ENCODE results near the gene CDH23. TPM values are rescaled to one million over a fixed set of nuclear protein-coding genes. Genes with fewer than 3 reads are reported as not detected.

The CDH23 gene
- total RNA-seq, 1 donor from 2014 or later: 0.29 TPM

GRCh38 chr10:71632200-71632820 is 235.6 kb downstream of the CDH23 start:
- no peak for TF ChIP-seq CTCF (IDR thresholded peaks at IDR 0.05)
- CTCF ChIA-PET: interaction anchor here (0.5 kb wide), 1 partner anchor 87 kb away, joined by 3 read pairs; no protein-coding TSS in a partner anchor
- intact Hi-C loops (cut with micrococcal nuclease): no loop called here
- no peaks in the 10 kb centered on the region for H3K9me3 Mint-ChIP-seq
- no peaks in the 10 kb centered on the region for H3K4me1 Mint-ChIP-seq
- no peak overlapping the region for H3K4me3 Mint-ChIP-seq
- H3K27me3 Mint-ChIP-seq: peaks cover 20% of the 10 kb centered on the region
- ATAC-seq (ENCODE audit: low read depth): no peak
- H3K27ac Mint-ChIP-seq: no peak overlapping the region
- H3K36me3 Mint-ChIP-seq (ENCODE audit: low read depth): no peaks in the 10 kb centered on the region
- no peak for DNase-seq
- POLR2A ChIA-PET: no interaction called here

GRCh38 chr10:71632896-71633600 is 236.3 kb downstream of the CDH23 start:
- H3K9me3 Mint-ChIP-seq: no peaks in the 10 kb centered on the region
- ATAC-seq (ENCODE audit: low read depth): no peak
- TF ChIP-seq CTCF (IDR thresholded peaks at IDR 0.05): no peak
- H3K4me1 Mint-ChIP-seq: peaks cover 3% of the 10 kb centered on the region
- no peak overlapping the region for H3K27ac Mint-ChIP-seq
- peaks cover 20% of the 10 kb centered on the region for H3K27me3 Mint-ChIP-seq
- no peaks in the 10 kb centered on the region for H3K36me3 Mint-ChIP-seq (ENCODE audit: low read depth)
- no peak for DNase-seq
- ChIA-PET CTCF (interaction anchor here (0.5 kb wide), 1 partner anchor 86 kb away, joined by 3 read pairs; no protein-coding TSS in a partner anchor), POLR2A (no interaction called here)
- intact Hi-C loops (cut with micrococcal nuclease): no loop called here
- H3K4me3 Mint-ChIP-seq: no peak overlapping the region

GRCh38 chr10:71633920-71634319 is 237.2 kb downstream of the CDH23 start:
- Mint-ChIP-seq H3K4me3 (no peak overlapping the region), H3K27ac (no peak overlapping the region), H3K36me3 (ENCODE audit: low read depth) (no peaks in the 10 kb centered on the region), H3K27me3 (peaks cover 18% of the 10 kb centered on the region), H3K4me1 (peaks cover 9% of the 10 kb centered on the region), H3K9me3 (no peaks in the 10 kb centered on the region)
- CTCF ChIA-PET: no interaction called here
- ATAC-seq (ENCODE audit: low read depth) (no peak), DNase-seq (no peak)
- POLR2A ChIA-PET: no interaction called here
- intact Hi-C loops (cut with micrococcal nuclease): no loop called here
- no peak for TF ChIP-seq CTCF (IDR thresholded peaks at IDR 0.05)

GRCh38 chr10:71634531-71635164 is 237.9 kb downstream of the CDH23 start:
- TF ChIP-seq CTCF (IDR thresholded peaks at IDR 0.05): no peak
- Mint-ChIP-seq H3K27me3 (peaks cover 13% of the 10 kb centered on the region), H3K36me3 (ENCODE audit: low read depth) (no peaks in the 10 kb centered on the region), H3K27ac (no peak overlapping the region), H3K4me1 (peaks cover 9% of the 10 kb centered on the region), H3K9me3 (no peaks in the 10 kb centered on the region), H3K4me3 (no peak overlapping the region)
- DNase-seq: no peak
- ChIA-PET CTCF (no interaction called here), POLR2A (no interaction called here)
- no peak for ATAC-seq (ENCODE audit: low read depth)
- intact Hi-C loops (cut with micrococcal nuclease): no loop called here

GRCh38 chr10:71635251-71635866 is 238.6 kb downstream of the CDH23 start:
- CTCF ChIA-PET: no interaction called here
- no peak for ATAC-seq (ENCODE audit: low read depth)
- Mint-ChIP-seq H3K4me1 (peaks cover 9% of the 10 kb centered on the region), H3K27me3 (peaks cover 10% of the 10 kb centered on the region), H3K27ac (no peak overlapping the region), H3K36me3 (ENCODE audit: low read depth) (no peaks in the 10 kb centered on the region), H3K9me3 (no peaks in the 10 kb centered on the region), H3K4me3 (no peak overlapping the region)
- DNase-seq: no peak
- POLR2A ChIA-PET: no interaction called here
- no peak for TF ChIP-seq CTCF (IDR thresholded peaks at IDR 0.05)
- intact Hi-C loops (cut with micrococcal nuclease): no loop called here

Measured in activated B cell treated with CpG ODN at 0.5 μM for 24 hours (primary cell).